Panc1 (cell line): ENCODE data around the gene STX7. TPM values are rescaled to one million over a fixed set of nuclear protein-coding genes. Genes with fewer than 3 reads are reported as not detected.

Experiments
- ATAC-seq: fragments of 200-7000 bp; cut with Tn5 transposase; 2 replicates; pipeline ENCODE4 v1.9.1; 2020; ENCODE audit warnings: mild to moderate bottlenecking, moderate library complexity
- BruUV-seq: library from RNA; stranded (reverse); fragments of 400-500 nt; replicated peaks from 2 replicates; lab custom pipeline; 2021; lab: Mats Ljungman, UMichigan
- CTCF ChIA-PET: fragments of 300-600 bp; sonication (Branson Sonifier 250); formaldehyde crosslinking; loops from one replicate; lab custom pipeline; 2022; ENCODE audit warnings: antibody characterized with exemption; lab: Charles Lee
- POLR2A ChIA-PET: fragments of 300-600 bp; sonication (Branson Sonifier 250); formaldehyde crosslinking; loops from one replicate; lab custom pipeline; 2022; ENCODE audit warnings: antibody characterized with exemption; lab: Charles Lee
- DNase-seq: peaks from one replicate; pipeline ENCODE4 v3.0.0-alpha.2; 2010; ENCODE audit warnings: low read depth, low spot score
- H3K27ac ChIP-seq: 2 replicates; pipeline ENCODE4 v1.5.1; 2011; ENCODE audit warnings: mild to moderate bottlenecking, low read length, inconsistent platforms
- H3K27me3 ChIP-seq: fragments of 200-500 bp; sonication (Bioruptor generic); 2 replicates; pipeline ENCODE4 v1.6.0; 2014; ENCODE audit warnings: low read length, inconsistent platforms; ENCODE audit not compliant: control insufficient read depth, insufficient read depth
- H3K36me3 ChIP-seq: fragments of 200-500 bp; sonication (Bioruptor generic); 2 replicates; pipeline ENCODE4 v1.5.1; 2014; ENCODE audit warnings: inconsistent platforms, mild to moderate bottlenecking, low read length, moderate library complexity; ENCODE audit not compliant: control insufficient read depth, insufficient read depth
- H3K4me1 ChIP-seq: 2 replicates; pipeline ENCODE4 v1.5.1; 2011; ENCODE audit warnings: inconsistent platforms, mild to moderate bottlenecking, low read length, moderate library complexity; ENCODE audit not compliant: control insufficient read depth, insufficient read depth
- H3K4me3 ChIP-seq, 2 experiments: 2 replicates each; pipeline ENCODE4 v1.5.1; 2011 to 2012; ENCODE audit warnings: low read depth in 2 of 2, low read length in 2 of 2, mild to moderate bottlenecking in 2 of 2, inconsistent platforms in 1 of 2, moderate library complexity in 1 of 2
- H3K9me3 ChIP-seq: fragments of 200-500 bp; sonication (Bioruptor generic); 2 replicates; pipeline ENCODE4 v1.5.1; 2014; ENCODE audit warnings: low read depth, mild to moderate bottlenecking, inconsistent platforms, low read length, moderate library complexity; ENCODE audit not compliant: control insufficient read depth, insufficient read depth
- POLR2AphosphoS5 ChIP-seq: IDR thresholded peaks from 2 replicates; pipeline ENCODE4 v1.6.1; 2012; ENCODE audit warnings: mild to moderate bottlenecking, low read depth, low read length, moderate library complexity
- SIN3A ChIP-seq: IDR thresholded peaks from 2 replicates; pipeline ENCODE4 v1.6.1; 2012; ENCODE audit warnings: low read depth, mild to moderate bottlenecking, low read length, moderate library complexity, borderline replicate concordance; ENCODE audit not compliant: insufficient read depth
- TCF7L2 ChIP-seq: IDR thresholded peaks from 2 replicates; pipeline ENCODE4 v1.6.1; 2011; ENCODE audit warnings: mild to moderate bottlenecking, low read depth, low read length, inconsistent platforms
- in situ Hi-C: cut with HindIII; loops from 2 replicates; pipeline ENCODE4 v1.10.0; 2016; ENCODE audit warnings: low sequenced_read_pairs, low pct_unique_long_range_greater_than_20kb
- intact Hi-C: fragments of 100-400 bp; cut with micrococcal nuclease; formaldehyde crosslinking; loops from one replicate; pipeline ENCODE4 v1.10.0; 2022; ENCODE audit not compliant: unreplicated experiment
- total RNA-seq: library from RNA; stranded (reverse); gene quantifications from one replicate; pipeline ENCODE4 v1.2.1, GENCODE V29; 2021; ENCODE audit not compliant: unreplicated experiment
- TF ChIP-seq, protein P1 (sequence below), 2 experiments: IDR thresholded peaks; 2 replicates each; pipeline ENCODE4 v1.6.1; 2011 to 2012; ENCODE audit warnings: low read depth in 2 of 2, control low read depth in 1 of 2, low read length in 1 of 2, mild to moderate bottlenecking in 1 of 2, moderate library complexity in 1 of 2; ENCODE audit not compliant: insufficient read depth in 1 of 2
- TF ChIP-seq, protein P2 (sequence below): fragments of 450-650 bp; IDR thresholded peaks from 2 replicates; pipeline ENCODE4 v1.5.1; 2017; ENCODE audit warnings: mild to moderate bottlenecking

The STX7 gene
- total RNA-seq, 1 experiment from 2014 or later, result 40.6 TPM

GRCh38 chr6:132484680-132485018, 28.3 kb downstream of the STX7 start:
- no TSS peak for BruUV-seq
- TF ChIP-seq TCF7L2 (no peak), SIN3A (no peak), POLR2AphosphoS5 (no peak)
- TF ChIP-seq, protein P1, sequence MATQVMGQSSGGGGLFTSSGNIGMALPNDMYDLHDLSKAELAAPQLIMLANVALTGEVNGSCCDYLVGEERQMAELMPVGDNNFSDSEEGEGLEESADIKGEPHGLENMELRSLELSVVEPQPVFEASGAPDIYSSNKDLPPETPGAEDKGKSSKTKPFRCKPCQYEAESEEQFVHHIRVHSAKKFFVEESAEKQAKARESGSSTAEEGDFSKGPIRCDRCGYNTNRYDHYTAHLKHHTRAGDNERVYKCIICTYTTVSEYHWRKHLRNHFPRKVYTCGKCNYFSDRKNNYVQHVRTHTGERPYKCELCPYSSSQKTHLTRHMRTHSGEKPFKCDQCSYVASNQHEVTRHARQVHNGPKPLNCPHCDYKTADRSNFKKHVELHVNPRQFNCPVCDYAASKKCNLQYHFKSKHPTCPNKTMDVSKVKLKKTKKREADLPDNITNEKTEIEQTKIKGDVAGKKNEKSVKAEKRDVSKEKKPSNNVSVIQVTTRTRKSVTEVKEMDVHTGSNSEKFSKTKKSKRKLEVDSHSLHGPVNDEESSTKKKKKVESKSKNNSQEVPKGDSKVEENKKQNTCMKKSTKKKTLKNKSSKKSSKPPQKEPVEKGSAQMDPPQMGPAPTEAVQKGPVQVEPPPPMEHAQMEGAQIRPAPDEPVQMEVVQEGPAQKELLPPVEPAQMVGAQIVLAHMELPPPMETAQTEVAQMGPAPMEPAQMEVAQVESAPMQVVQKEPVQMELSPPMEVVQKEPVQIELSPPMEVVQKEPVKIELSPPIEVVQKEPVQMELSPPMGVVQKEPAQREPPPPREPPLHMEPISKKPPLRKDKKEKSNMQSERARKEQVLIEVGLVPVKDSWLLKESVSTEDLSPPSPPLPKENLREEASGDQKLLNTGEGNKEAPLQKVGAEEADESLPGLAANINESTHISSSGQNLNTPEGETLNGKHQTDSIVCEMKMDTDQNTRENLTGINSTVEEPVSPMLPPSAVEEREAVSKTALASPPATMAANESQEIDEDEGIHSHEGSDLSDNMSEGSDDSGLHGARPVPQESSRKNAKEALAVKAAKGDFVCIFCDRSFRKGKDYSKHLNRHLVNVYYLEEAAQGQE (IDR thresholded peaks at IDR 0.05; ENCODE audit: insufficient read depth in 1 of 2, low read depth in 2 of 2, low read length in 1 of 2), result no peak
- TF ChIP-seq, protein P2, sequence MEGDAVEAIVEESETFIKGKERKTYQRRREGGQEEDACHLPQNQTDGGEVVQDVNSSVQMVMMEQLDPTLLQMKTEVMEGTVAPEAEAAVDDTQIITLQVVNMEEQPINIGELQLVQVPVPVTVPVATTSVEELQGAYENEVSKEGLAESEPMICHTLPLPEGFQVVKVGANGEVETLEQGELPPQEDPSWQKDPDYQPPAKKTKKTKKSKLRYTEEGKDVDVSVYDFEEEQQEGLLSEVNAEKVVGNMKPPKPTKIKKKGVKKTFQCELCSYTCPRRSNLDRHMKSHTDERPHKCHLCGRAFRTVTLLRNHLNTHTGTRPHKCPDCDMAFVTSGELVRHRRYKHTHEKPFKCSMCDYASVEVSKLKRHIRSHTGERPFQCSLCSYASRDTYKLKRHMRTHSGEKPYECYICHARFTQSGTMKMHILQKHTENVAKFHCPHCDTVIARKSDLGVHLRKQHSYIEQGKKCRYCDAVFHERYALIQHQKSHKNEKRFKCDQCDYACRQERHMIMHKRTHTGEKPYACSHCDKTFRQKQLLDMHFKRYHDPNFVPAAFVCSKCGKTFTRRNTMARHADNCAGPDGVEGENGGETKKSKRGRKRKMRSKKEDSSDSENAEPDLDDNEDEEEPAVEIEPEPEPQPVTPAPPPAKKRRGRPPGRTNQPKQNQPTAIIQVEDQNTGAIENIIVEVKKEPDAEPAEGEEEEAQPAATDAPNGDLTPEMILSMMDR, result no peak; the same call in 1 of the 2 replicates
- H3K27me3 ChIP-seq, result no peaks in the 10 kb centered on the region
- no peaks in the 10 kb centered on the region for H3K36me3 ChIP-seq
- no peak for DNase-seq
- no peaks in the 10 kb centered on the region for H3K4me1 ChIP-seq
- POLR2A ChIA-PET, result no interaction called here
- no peak overlapping the region for H3K27ac ChIP-seq
- no peak overlapping the region for H3K4me3 ChIP-seq
- intact Hi-C loops (loop anchor here (1.0 to 5.0 kb wide), 3 partner anchors 184 to 567 kb away; no protein-coding TSS in a partner anchor), in situ Hi-C loops (no loop called here)
- no peaks in the 10 kb centered on the region for H3K9me3 ChIP-seq
- ATAC-seq, result no peak; the same call in 1 of the 2 replicates
- CTCF ChIA-PET, result interaction anchor here (0.6 to 3.6 kb wide), 4 partner anchors 11 to 204 kb away, joined by 3 to 32 read pairs (median 4); no protein-coding TSS in a partner anchor

DNA sequence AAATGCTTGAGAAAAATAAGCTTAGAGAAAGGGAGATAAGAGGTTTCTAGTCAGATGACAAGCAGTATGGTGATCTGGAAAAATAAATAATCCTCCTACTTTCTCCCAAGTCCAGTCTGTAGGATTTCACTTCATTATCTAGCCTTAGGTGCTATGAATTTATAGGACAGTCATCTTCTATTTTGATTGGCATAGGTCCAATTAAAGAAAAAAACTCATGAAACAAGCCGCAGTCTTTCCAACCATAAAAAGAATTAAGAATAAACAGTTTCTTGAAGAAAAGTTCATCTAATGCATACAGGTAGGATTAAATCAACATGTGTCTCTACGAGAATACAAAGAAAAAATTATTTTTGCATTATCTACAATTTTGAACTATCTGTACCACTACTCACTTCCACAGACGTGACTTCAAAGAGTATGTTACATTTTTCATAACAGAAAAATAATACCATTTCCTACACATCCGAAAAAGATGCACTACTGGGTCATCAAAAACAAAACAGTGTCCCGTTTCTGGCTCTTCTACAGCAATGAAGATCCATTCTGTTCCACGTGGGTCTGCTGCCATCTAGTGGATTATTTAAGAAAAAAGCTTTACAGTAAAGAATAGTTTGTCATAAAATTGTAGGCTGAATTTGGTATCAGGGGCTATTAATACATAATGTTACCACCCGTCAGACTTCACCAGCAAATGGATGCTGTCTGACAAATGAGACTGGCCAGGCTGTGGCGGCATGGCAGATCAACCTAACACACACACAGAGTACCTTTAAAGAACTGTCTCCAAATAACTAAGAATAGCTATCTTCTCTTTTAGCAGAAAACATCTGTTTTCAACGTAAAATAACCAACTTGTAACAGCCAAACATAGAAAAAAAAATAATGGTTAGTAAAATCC, 28.9 kb downstream of the STX7 start:
- Histone ChIP-seq H3K9me3 (no peaks in the 10 kb centered on the region), H3K27me3 (no peaks in the 10 kb centered on the region), H3K4me1 (no peaks in the 10 kb centered on the region), H3K36me3 (no peaks in the 10 kb centered on the region), H3K27ac (no peak overlapping the region), H3K4me3 (no peak overlapping the region)
- BruUV-seq, result no TSS peak
- TF ChIP-seq POLR2AphosphoS5, result no peak
- TF ChIP-seq, protein P1 (IDR thresholded peaks at IDR 0.05; ENCODE audit: insufficient read depth in 1 of 2, low read depth in 2 of 2, low read length in 1 of 2), result no peak
- TF ChIP-seq, protein P2, result peak; percentile 80
- in situ Hi-C loops, result no loop called here
- ATAC-seq (peak; percentile 82), DNase-seq (peak; percentile 41)
- intact Hi-C loops, result loop anchor here (1.0 to 5.0 kb wide), 3 partner anchors 184 to 567 kb away; no protein-coding TSS in a partner anchor
- ChIA-PET CTCF (interaction anchor here (0.6 to 3.6 kb wide), 5 partner anchors 11 to 203 kb away, joined by 3 to 32 read pairs (median 3); no protein-coding TSS in a partner anchor), POLR2A (no interaction called here)
